GM19452 (cell line): ENCODE measurements around the gene POLR3H.

Source experiments
- ATAC-seq: cut with Tn5 transposase; IDR thresholded peaks from one replicate; pipeline ENCODE4 v1.9.1; 2021; ENCODE audit not compliant: unreplicated experiment

Gene POLR3H

DNA sequence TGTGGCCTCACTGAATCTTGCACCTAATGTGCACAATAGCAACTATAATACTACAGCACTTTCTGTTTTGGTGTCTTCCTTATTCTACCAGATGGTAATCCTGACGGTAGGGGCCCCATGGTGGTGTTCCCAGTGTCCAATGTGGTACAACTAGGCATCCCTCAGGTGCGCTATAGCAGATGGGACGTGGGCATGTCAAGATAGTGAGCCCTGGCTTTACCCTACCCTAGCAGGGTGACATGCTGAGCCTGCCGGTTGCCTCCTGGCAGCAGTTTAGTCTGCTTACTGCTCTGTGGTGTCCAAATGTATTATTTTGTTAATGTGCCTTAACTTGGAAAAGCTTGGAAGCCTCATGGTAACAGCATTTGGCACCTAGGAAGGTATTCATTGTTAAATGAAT, 56.2 kb downstream of the POLR3H start:
- ATAC-seq: no peak

DNA sequence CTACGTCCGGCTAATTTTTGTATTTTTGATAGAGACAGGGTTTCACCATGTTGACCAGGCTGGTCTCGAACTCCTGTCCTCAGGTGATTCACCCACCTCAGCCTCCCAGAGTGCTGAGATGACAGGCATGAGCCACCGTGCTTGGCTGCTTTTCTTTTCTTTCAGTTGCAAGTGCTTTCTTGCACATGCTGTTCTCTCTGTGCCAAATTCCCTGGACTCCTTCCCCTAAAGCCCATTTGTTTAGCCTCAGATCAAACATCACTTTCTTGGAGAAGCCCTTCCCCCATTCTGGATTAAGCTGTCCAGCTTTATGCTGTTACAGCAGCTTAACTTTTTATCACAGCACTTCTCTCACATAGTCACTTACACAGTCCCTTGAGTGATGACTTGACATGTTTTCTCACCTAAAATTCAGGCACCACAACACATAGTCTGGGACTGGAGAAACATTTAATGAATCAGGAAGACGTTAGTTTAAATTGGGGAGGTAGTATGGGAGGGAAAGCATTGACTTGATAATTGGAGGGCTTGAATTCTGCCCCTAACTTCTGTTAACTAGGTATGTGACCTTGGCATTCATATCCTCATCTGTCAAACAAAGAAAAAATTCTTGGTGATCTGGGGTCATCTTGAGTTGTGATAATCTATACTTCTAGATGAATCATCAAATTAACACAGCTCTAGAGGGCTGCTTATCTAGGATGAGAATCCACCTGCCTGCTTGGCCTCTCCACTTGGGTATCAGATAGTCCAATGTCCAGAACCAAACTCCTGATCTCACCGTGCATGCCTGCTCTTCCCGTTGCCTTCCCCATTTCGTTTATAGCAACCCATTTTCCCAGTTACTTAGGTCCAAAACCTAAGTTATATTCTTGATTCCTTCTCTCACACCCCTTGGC, 57.0 kb downstream of the POLR3H start:
- no peak for ATAC-seq

DNA sequence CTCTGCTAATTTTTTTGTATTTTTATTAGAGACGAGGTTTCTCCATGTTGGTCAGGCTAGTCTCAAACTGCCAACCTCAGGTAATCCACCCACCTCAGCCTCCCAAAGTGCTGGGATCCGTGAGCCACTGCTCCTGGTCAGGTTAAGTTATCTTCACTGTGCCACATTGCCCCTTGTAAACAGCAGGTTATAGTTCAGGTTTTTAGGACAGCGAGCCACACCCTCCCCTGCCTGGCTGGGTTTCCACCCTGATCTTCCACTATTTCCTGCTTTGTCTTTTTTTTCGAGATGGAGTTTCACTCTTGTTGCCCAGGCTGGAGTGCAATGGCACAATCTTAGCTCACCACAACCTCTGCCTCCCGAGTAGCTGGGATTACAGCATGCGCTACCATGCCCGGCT, 59.2 kb downstream of the POLR3H start:
- ATAC-seq: no peak

DNA sequence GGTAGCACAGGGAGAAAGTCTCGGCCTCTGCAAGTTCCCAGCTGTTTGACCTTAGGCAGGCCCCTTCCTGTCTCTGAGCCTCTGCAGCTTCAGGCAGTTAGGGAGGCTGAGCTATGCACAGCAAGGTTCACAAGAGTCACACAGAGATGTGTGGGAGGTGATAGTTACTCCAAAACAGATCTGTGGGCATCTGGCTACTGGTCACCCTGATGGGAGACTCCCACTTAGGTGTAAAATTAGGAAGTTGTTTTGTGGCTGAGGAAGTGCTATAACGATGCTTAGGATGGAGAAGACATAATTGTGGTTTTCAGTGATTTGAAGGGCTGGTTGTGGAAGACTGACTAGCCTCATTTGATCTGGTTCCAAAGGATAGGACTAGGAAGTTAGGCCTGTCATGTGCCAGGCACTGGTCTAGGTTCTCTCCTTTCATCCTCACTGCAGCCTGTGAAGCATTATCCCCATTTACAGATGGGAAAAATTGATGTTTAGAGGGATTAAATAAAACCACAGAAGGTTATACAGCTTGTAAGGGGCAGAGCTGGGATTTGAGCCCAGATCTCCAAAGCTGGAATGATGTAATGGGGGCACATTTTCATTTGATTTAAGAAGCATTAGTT, 61.8 kb downstream of the POLR3H start:
- ATAC-seq: no peak

DNA sequence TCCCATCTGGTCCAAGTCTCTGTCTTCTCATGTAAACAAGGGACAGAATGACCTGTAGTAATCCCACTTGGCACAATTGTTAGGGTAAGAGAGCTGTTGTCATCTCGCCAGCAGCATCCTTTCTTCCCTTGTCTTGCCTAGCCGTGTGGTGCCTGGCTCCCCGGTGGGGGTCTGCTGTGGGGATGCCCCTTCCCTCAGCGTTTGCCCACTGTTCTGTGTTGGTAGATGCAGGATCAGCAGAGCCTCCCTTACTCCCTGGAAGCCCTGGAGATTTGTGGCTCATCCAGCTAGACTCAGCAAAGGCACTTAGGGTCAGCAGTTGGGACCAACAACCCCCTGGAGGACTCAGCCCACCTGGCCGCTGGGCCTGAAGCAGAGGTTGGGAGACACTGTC, 62.3 kb downstream of the POLR3H start:
- ATAC-seq: no peak

DNA sequence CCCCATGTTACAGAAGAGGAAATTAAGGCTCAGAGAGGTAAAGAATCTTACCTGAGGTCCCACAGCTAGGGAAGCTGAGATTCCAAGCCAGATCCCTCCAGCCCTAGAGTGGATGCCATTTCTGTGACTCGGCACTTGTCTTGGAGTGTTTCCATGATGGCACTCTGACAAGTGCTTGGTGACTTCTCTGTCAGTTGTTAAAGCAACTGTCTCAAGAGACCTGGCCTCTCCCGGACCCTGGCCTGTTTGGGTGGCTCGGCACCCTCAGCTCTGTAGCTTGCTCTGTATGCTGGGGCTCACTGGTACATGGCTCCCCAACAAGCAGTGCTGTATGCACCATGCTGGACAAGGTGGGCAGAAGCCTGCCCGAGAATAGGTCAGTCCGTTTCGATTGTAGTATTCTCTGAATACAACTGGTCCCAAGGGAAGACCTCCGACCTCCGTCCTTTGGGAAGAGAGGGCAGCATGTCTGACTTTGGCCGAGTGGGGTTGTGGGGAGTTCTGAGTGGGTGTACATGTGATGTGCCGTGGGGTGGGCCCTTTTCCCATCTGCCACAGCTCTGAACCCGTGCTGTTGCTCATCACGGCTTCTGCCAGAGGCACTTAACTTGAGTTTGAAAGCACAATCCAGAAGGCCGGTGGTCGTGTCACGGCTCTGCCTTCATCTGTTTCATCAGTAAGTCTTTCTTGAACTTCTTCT, 63.0 kb downstream of the POLR3H start:
- no peak for ATAC-seq

DNA sequence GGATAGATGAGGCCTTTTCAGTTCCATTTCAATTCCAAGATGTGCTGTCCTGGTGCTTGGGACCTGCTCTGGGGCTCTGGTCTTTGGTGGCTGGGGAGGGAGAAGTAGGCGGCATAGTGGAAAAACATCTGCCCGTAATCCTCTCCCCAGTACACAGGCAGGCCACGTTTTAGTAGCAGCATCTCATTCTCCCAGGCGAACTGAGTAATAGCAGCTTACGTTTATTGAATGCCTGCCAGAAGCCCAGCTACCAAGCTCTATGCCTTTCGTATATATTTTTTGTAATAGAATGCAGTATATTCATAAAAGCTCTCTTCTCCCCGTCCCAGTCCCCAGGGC, 63.9 kb downstream of the POLR3H start:
- no peak for ATAC-seq

DNA sequence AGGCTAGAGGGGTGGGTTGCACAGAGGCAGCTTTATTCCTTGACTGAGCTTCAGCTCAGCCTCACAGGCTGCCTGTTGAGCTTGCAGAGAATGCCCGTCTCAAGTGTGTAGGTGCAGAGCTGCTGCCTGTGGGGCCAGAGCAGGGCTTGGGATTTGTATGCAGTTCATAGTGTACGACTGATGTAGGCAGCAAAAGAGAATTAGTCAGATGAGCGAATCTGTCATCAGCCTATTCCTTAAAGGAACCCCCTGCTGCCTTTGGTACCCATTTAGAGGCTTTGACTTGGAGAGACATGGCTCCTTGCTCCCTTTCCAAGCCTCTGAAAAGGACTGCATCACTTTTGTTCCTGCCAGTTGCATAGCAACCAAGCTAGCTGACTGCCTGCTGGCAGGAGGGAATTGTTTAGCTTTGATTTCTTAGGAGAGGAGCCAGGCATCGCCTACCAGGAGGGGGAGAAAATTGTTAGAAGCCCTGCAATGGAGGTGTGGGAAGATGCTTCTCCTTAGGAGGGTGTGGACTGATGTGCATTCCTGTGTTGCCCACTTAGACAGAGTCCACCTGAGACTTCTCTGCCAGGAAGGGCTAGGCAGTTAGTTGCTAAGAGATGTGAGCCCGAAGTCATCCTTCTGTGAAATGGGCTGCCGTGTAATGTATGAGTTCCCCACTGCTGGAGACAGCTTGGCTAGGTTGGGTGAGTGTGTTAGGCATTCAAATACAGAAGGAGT, 64.4 kb downstream of the POLR3H start:
- ATAC-seq: no peak

DNA sequence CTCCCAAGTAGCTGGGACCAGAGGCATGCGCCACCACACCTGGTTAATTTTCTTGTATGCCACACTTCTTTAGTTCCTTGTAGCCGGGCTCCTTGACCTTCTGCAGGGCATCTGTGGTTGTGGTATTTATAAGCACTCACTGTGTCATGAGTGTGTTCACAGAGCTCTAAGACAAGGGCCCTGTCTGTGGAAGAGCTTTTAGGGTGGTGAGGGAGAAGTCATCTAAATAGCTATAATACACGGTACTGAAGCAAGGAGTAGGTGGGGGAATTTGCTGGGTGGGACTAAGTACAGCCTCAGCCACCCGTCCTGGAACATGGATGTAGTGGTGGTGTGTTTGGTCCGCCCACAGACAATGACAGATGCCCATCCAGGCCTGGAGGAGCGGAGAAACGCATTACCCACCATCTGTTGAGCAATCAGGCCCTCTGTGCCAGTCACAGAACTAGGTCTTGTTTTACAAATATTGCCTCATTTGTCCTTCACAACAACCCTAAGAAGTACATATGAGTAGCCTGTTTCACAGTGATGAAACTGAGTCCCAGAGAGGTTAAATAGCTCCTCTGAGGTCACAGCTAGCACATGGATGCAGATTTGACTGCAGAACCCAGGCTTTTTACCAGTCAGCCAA, 65.3 kb downstream of the POLR3H start:
- no peak for ATAC-seq

DNA sequence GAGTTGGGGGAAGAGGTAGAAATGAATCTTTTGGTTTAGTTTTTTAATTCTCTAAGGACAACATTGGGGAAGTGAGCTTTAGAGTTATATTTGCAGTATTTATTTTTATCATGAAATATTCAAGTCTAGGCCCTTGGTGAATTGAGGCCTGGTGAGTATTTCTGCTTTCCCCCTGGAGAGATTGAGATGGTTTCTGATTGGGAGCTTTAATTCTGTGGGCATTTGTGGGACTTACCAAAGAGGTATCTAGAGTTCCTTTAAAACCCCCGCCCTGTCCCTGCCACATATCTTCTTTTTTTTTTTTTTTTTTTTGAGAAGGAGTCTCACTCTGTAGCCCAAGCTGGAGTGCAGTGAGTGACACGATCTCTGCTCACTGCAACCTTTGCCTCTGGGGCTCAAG, 65.8 kb downstream of the POLR3H start:
- no peak for ATAC-seq
